ENCODE data around the gene MAPK12.

Gene MAPK12

GRCh38 chr22:50226875-50227165, 34.7 kb downstream of the MAPK12 start:
- no peak for DNase-seq

GRCh38 chr22:50226063-50226874, 35.2 kb downstream of the MAPK12 start:
- DNase-seq = no peak

- no peak for DNase-seq
Measured at GRCh38 chr22:50225200-50225969, 36.1 kb downstream of the MAPK12 start.

- DNase-seq = no peak
Measured at GRCh38 chr22:50224071-50224470, 37.4 kb downstream of the MAPK12 start.

- no peak for DNase-seq
Measured at GRCh38 chr22:50222508-50222907, 39.0 kb downstream of the MAPK12 start.

- DNase-seq = no peak
Measured at GRCh38 chr22:50221410-50222300, 39.8 kb downstream of the MAPK12 start.

GRCh38 chr22:50220603-50221409, 40.7 kb downstream of the MAPK12 start:
- DNase-seq = no peak

- no peak for DNase-seq
Measured at GRCh38 chr22:50219800-50220602, 41.5 kb downstream of the MAPK12 start.

GRCh38 chr22:50218996-50219727, 42.3 kb downstream of the MAPK12 start:
- peak; percentile 72 for DNase-seq

- no peak for DNase-seq
Measured at GRCh38 chr22:50218153-50218995, 43.1 kb downstream of the MAPK12 start.

GRCh38 chr22:50217543-50218152, 43.8 kb downstream of the MAPK12 start:
- DNase-seq = no peak

- no peak for DNase-seq
Measured at GRCh38 chr22:50216684-50217520, 44.6 kb downstream of the MAPK12 start.

GRCh38 chr22:50216055-50216683, 45.3 kb downstream of the MAPK12 start:
- no peak for DNase-seq

- DNase-seq = no peak
Measured at GRCh38 chr22:50215297-50216054, 46.0 kb downstream of the MAPK12 start.

- no peak for DNase-seq
Measured at GRCh38 chr22:50213263-50213662, 48.2 kb downstream of the MAPK12 start.

GRCh38 chr22:50211147-50211546, 50.3 kb downstream of the MAPK12 start:
- DNase-seq = no peak

All from NCI-H226 (cell line).